ENCODE results near the gene LTBP4.
"Not testable (repeated sequence)": the region's sequence is repeated elsewhere in the genome, so short reads cannot be mapped to it uniquely, and the experiment has no call there.

Gene LTBP4

GRCh38 chr19:40616941-40617340 is 15.8 kb downstream of the LTBP4 start:
- peaks cover 26 to 32% of the 10 kb centered on the region in 2 donors for H3K4me1 Mint-ChIP-seq
- H3K27ac Mint-ChIP-seq, result no peak overlapping the region
- ATAC-seq (replicated peaks), result no peak
- no peaks in the 10 kb centered on the region for H3K9me3 Mint-ChIP-seq
- no peak overlapping the region for H3K4me3 Mint-ChIP-seq
- no peak for DNase-seq
- H3K27me3 Mint-ChIP-seq, result no peaks in the 10 kb centered on the region
- H3K36me3 Mint-ChIP-seq, result peaks cover 20 to 23% of the 10 kb centered on the region in 2 donors

DNA sequence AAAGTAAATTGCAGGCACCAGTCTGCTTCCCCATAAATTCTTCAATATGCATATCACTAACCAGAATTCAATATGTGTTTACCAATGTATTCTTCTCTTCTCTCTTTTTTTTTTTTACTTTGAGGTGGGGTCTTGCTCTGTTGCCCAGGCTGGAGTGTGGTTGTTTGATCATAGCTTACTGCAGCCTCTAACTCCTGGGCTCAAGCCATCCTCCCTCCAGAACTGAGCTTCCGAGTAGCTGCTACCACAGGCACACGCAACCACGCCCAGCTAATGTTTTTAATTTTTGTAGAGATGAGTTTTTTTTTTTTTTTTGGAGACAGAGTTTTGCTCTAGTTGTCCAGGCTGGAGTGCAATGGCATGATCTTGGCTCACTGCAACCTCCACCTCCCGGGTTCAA is 16.8 kb downstream of the LTBP4 start:
- Mint-ChIP-seq H3K4me3 (no peak overlapping the region), H3K9me3 (no peaks in the 10 kb centered on the region), H3K36me3 (peaks cover 23 to 29% of the 10 kb centered on the region in 2 donors), H3K4me1 (peaks cover 24 to 29% of the 10 kb centered on the region in 2 donors), H3K27me3 (no peaks in the 10 kb centered on the region), H3K27ac (no peak overlapping the region)
- ATAC-seq (replicated peaks) (no peak), DNase-seq (no peak)

- H3K36me3 Mint-ChIP-seq, result peaks cover 28 to 39% of the 10 kb centered on the region in 2 donors
- no peak overlapping the region for H3K27ac Mint-ChIP-seq
- peaks cover 15 to 16% of the 10 kb centered on the region in 2 donors for H3K4me1 Mint-ChIP-seq
- no peak overlapping the region for H3K4me3 Mint-ChIP-seq
- no peaks in the 10 kb centered on the region for H3K27me3 Mint-ChIP-seq
- DNase-seq, result no peak
- no peaks in the 10 kb centered on the region for H3K9me3 Mint-ChIP-seq
- ATAC-seq (replicated peaks), result peak in 1 of 2 donors; percentile 34
Observed at GRCh38 chr19:40619333-40620160, 18.4 kb downstream of the LTBP4 start.

GRCh38 chr19:40620161-40620485 is 19.0 kb downstream of the LTBP4 start:
- H3K27ac Mint-ChIP-seq, result no peak overlapping the region

GRCh38 chr19:40621283-40621682 is 20.1 kb downstream of the LTBP4 start:
- no peak for ATAC-seq (replicated peaks)
- Mint-ChIP-seq H3K9me3 (no peaks in the 10 kb centered on the region), H3K4me3 (no peak overlapping the region), H3K27me3 (no peaks in the 10 kb centered on the region), H3K27ac (no peak overlapping the region), H3K4me1 (peaks cover 8 to 18% of the 10 kb centered on the region in 2 donors), H3K36me3 (peaks cover 35 to 48% of the 10 kb centered on the region in 2 donors)
- DNase-seq, result no peak

More at GRCh38 chr19:40620161-40620485, 19.0 kb downstream of the LTBP4 start:
- Mint-ChIP-seq H3K4me1 (peaks cover 9 to 10% of the 10 kb centered on the region in 2 donors), H3K27me3 (no peaks in the 10 kb centered on the region), H3K36me3 (peaks cover 29 to 44% of the 10 kb centered on the region in 2 donors), H3K4me3 (no peak overlapping the region), H3K9me3 (no peaks in the 10 kb centered on the region)
- ATAC-seq (replicated peaks), result no peak
- no peak for DNase-seq

DNA sequence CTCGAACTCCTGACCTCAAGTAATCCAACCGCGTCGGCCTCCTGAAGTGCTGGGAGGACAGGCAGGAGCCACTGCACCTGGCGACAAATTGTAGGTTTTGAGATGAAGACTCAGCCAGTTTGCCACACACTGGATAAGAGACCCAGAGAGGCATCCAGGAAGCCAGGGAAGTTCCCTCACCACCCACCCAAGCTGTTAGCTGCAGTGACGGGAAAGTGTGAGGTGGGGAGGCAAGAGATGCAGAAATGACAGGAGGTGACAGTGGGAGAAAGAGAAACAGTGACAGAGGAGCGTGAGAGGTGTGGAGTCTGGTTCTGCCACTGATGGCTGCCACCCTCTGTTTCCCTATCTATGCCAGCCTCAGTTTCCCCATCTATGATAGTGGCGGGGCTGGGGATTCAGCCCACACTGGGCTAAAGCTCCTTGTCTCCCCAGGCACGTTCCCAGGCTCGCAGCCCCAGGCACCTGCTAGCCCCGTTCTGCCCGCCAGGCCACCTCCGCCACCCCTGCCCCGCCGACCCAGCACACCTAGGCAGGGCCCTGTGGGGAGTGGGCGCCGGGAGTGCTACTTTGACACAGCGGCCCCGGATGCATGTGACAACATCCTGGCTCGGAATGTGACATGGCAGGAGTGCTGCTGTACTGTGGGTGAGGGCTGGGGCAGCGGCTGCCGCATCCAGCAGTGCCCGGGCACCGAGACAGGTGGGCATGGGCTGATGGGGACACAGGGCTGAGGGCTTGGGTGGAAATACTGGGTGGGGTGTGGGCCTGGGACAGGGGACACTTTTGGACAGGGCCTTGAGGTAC is 21.0 kb downstream of the LTBP4 start:
- no peaks in the 10 kb centered on the region for H3K27me3 Mint-ChIP-seq
- DNase-seq (no peak), ATAC-seq (replicated peaks) (no peak)
- no peak overlapping the region for H3K4me3 Mint-ChIP-seq
- H3K27ac Mint-ChIP-seq, result no peak overlapping the region
- no peaks in the 10 kb centered on the region for H3K9me3 Mint-ChIP-seq
- peaks cover 8 to 20% of the 10 kb centered on the region in 2 donors for H3K4me1 Mint-ChIP-seq
- H3K36me3 Mint-ChIP-seq, result peaks cover 32 to 54% of the 10 kb centered on the region in 2 donors

- Mint-ChIP-seq H3K36me3 (peaks cover 32 to 58% of the 10 kb centered on the region in 2 donors), H3K4me1 (peaks cover 8 to 20% of the 10 kb centered on the region in 2 donors), H3K27ac (no peak overlapping the region), H3K27me3 (no peaks in the 10 kb centered on the region), H3K9me3 (no peaks in the 10 kb centered on the region), H3K4me3 (no peak overlapping the region)
- ATAC-seq (replicated peaks), result no peak
- DNase-seq, result no peak
Observed at GRCh38 chr19:40622773-40623075, 21.6 kb downstream of the LTBP4 start.

DNA sequence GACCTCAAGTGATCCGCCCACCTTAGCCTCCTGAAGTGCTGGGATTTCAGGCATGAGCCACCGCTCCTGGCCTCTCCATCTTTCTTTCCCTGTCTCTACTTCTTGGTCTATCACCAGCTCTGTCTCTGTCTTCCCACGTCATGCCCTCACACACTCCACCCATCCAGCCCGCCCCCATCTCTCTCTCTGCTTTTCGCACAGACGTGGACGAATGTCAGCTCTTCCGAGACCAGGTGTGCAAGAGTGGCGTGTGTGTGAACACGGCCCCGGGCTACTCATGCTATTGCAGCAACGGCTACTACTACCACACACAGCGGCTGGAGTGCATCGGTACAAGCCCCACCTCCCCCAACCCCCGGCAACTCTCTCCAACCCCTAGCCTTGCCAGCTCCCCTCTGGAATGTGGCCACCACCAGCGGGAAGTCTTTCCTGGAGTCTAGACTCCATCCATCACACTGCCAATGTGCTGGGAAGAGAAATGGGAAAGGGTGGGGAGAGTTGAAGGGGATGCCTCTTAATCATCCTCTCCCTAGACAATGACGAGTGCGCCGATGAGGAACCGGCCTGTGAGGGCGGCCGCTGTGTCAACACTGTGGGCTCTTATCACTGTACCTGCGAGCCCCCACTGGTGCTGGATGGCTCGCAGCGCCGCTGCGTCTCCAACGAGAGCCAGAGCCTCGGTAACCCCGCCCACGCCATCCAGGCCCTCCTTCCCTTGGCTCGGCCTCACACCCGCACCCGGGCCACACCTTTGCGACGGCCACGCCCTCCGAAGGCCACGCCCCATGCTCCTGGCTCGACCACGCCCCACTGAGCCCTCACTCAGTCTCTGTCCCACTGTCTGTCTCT is 22.5 kb downstream of the LTBP4 start:
- H3K27ac Mint-ChIP-seq, result no peak overlapping the region

DNA sequence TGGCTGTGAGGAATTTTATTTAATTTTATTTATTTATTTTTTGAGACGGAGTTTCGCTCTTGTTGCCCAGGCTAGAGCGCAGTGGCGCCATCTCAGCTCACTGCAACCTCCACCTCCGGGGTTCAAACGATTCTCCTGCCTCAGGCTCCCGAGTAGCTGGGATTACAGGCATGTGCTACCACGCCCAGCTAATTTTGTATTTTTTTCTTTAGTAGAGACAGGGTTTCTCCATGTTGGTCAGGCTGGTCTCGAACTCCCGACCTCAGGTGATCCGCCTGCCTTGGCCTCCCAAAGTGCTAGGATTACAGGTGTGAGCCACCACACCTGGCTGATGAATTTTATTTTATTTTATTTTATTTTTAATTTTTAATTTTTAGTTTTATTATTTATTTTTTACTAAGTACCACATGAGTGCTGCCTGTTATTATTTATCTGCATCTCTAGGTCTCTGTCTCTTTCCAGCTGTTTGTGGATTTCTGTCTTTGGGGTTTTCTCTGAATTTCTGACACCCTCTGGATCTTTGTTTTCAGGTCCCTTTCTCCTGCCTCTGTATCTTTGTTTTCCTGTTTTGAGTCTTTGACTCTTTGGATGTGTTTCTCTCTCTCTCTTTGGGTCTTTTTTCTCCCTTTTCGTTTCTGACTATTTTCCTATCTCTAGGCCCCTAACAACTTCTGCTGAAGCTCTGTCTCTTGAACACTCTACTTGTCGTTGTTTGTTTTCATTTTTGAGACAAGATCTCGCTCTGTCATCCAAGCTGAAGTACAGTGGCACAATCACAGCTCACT is 23.4 kb downstream of the LTBP4 start:
- not testable (repeated sequence) for ATAC-seq (replicated peaks); H3K27ac Mint-ChIP-seq; DNase-seq; H3K9me3 Mint-ChIP-seq; H3K27me3 Mint-ChIP-seq; H3K4me3 Mint-ChIP-seq
- peaks cover 28 to 54% of the 10 kb centered on the region in 2 donors for H3K36me3 Mint-ChIP-seq
- peaks cover 6 to 18% of the 10 kb centered on the region in 2 donors for H3K4me1 Mint-ChIP-seq

More for the DNA sequence above, 22.5 kb downstream of the LTBP4 start:
- ATAC-seq (replicated peaks), result no peak
- H3K4me1 Mint-ChIP-seq, result peaks cover 8 to 20% of the 10 kb centered on the region in 2 donors
- no peaks in the 10 kb centered on the region for H3K9me3 Mint-ChIP-seq
- H3K27me3 Mint-ChIP-seq, result no peaks in the 10 kb centered on the region
- no peak overlapping the region for H3K4me3 Mint-ChIP-seq
- H3K36me3 Mint-ChIP-seq, result peaks cover 32 to 58% of the 10 kb centered on the region in 2 donors
- no peak for DNase-seq

DNA sequence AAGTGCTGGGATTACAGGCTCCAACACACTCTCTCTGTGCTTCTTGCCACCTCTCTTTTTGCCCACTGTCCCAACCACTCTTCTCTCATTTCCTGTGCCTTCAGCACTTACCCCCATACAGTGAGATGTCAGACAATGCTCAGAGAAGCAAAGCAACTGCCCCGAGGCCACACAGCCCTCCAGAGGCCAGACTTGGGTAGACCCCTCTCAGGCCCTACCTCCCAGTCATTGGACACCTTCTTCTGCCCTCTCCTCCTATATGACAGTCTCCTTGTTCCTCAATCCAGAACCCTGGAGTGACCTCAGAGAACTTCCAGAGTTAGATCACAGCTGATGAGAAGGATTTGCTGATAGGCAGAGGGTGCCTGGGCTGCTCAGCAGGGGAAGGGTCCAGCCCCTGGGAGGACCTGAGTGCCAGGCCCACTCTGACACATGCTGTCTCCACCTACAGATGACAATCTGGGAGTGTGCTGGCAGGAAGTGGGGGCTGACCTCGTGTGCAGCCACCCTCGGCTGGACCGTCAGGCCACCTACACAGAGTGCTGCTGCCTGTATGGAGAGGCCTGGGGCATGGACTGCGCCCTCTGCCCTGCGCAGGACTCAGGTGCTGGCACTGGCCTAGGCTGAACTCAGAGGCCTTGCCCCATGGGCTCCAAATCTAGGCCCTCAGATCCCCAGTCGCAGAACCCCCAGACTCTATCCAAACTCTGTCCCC is 24.4 kb downstream of the LTBP4 start:
- Mint-ChIP-seq H3K27ac (no peak overlapping the region), H3K36me3 (peaks cover 28 to 53% of the 10 kb centered on the region in 2 donors), H3K4me3 (no peak overlapping the region), H3K4me1 (peaks cover 2 to 13% of the 10 kb centered on the region in 2 donors), H3K9me3 (no peaks in the 10 kb centered on the region), H3K27me3 (no peaks in the 10 kb centered on the region)
- DNase-seq (no peak), ATAC-seq (replicated peaks) (peak; percentile 39 to 41)

DNA sequence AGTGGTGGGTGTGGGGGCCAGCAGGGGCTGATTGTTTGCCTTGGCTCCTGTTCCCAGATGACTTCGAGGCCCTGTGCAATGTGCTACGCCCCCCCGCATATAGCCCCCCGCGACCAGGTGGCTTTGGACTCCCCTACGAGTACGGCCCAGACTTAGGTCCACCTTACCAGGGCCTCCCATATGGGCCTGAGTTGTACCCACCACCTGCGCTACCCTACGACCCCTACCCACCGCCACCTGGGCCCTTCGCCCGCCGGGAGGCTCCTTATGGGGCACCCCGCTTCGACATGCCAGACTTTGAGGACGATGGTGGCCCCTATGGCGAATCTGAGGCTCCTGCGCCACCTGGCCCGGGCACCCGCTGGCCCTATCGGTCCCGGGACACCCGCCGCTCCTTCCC is 25.7 kb downstream of the LTBP4 start:
- peaks cover 19 to 47% of the 10 kb centered on the region in 2 donors for H3K36me3 Mint-ChIP-seq
- DNase-seq, result no peak
- no peak for ATAC-seq (replicated peaks)
- no peaks in the 10 kb centered on the region for H3K27me3 Mint-ChIP-seq
- H3K27ac Mint-ChIP-seq, result no peak overlapping the region
- no peaks in the 10 kb centered on the region for H3K9me3 Mint-ChIP-seq
- peaks cover 2 to 13% of the 10 kb centered on the region in 2 donors for H3K4me1 Mint-ChIP-seq
- no peak overlapping the region for H3K4me3 Mint-ChIP-seq

DNA sequence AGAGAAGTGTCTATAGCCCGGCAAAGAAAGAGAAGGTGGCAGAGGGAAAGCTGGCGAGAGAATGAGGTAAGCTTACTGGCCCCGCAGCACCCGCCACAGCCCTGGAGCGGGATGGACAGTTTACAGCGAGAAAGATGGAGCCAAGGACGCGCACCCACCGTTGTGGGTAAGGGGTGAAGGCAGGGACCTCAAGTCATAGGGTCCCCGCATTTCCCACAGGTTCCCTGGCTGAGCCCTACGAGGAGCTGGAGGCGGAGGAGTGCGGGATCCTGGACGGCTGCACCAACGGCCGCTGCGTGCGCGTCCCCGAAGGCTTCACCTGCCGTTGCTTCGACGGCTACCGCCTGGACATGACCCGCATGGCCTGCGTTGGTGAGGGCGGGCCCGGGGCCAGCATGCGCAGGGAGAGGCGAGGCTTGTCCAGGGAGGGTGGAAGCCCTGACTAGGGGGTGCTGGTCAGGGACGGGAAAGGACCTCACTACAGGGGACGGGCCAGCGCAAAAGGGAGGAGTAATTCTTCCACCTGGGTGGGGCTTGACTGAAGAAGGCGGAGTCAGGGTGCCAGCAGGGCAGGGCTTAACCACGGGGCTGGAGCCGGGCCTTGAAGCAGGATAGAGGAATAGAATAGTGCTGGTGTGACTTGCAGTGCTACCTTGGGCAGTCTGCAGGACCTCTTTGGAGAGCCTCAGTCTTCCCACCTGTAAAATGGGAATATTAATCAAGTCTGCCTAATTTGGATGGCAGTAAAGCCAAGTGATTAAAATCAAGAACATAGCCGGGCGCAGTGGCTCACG is 26.5 kb downstream of the LTBP4 start:
- no peak for ATAC-seq (replicated peaks)
- H3K4me3 Mint-ChIP-seq, result no peak overlapping the region
- no peaks in the 10 kb centered on the region for H3K27me3 Mint-ChIP-seq
- H3K4me1 Mint-ChIP-seq, result peaks cover 2 to 13% of the 10 kb centered on the region in 2 donors
- DNase-seq, result no peak
- H3K36me3 Mint-ChIP-seq, result peaks cover 19 to 40% of the 10 kb centered on the region in 2 donors
- H3K9me3 Mint-ChIP-seq, result no peaks in the 10 kb centered on the region
- H3K27ac Mint-ChIP-seq, result no peak overlapping the region
